Gastroesophageal sphincter (tissue), 4 donors: ENCODE results near the gene PIGA. TPM values are rescaled to one million over a fixed set of nuclear protein-coding genes. Genes with fewer than 3 reads are reported as not detected.
A peak's percentile ranks its signal among the peaks of the same experiment; 100 is the strongest.

Experiments used
- ATAC-seq: fragments of 150-250 bp; one replicate; pipeline ENCODE4 v1.9.1; 2016; ENCODE audit warnings: mild to moderate bottlenecking, moderate library complexity
- H3K27ac ChIP-seq, 4 donors: fragments of 200-600 bp; sonication (generic) in 3 of 4; 1 replicate in 3 of 4; 2 replicates in 1 of 4; pipeline ENCODE4 v1.5.1; 2016 to 2019
- H3K27me3 ChIP-seq: fragments of 200-600 bp; sonication (generic); one replicate; pipeline ENCODE4 v1.5.1; 2019
- H3K36me3 ChIP-seq, 2 donors: fragments of 200-600 bp; sonication (generic); one replicate each; pipeline ENCODE4 v1.5.1; 2019; ENCODE audit warnings: control low read depth in 1 of 2
- H3K4me1 ChIP-seq, 3 donors: fragments of 200-600 bp; sonication (generic); 1 replicate in 2 of 3; 2 replicates in 1 of 3; pipeline ENCODE4 v1.5.1; 2016 to 2019; ENCODE audit warnings: control low read depth in 2 of 3
- H3K4me3 ChIP-seq, 2 donors: fragments of 200-600 bp; sonication (generic); one replicate each; pipeline ENCODE4 v1.5.1; 2019; ENCODE audit warnings: mild to moderate bottlenecking in 1 of 2, moderate library complexity in 1 of 2
- H3K9me3 ChIP-seq, 3 donors: fragments of 200-600 bp; sonication (generic); one replicate each; pipeline ENCODE4 v1.5.1; 2017 to 2019; ENCODE audit warnings: control low read depth in 2 of 3
- CTCF ChIP-seq, 4 experiments: fragments of 200-600 bp in 2 of 4; fragments of 450-650 bp in 2 of 4; sonication (generic) in 1 of 4; IDR thresholded peaks; one replicate each; pipeline ENCODE4 v1.5.1; 2017 to 2019; ENCODE audit warnings: antibody characterized with exemption in 4 of 4, mild to moderate bottlenecking in 2 of 4, moderate library complexity in 2 of 4
- EP300 ChIP-seq: sonication (generic); formaldehyde crosslinking; IDR thresholded peaks from one replicate; pipeline ENCODE4 v1.6.1; 2017; ENCODE audit warnings: antibody characterized with exemption, mild to moderate bottlenecking
- POLR2A ChIP-seq, 2 donors: fragments of 450-650 bp; IDR thresholded peaks; one replicate each; pipeline ENCODE4 v1.6.1; 2017; ENCODE audit warnings: antibody characterized with exemption in 2 of 2, mild to moderate bottlenecking in 2 of 2, moderate library complexity in 1 of 2
- POLR2AphosphoS5 ChIP-seq: sonication (generic); formaldehyde crosslinking; IDR thresholded peaks from one replicate; pipeline ENCODE4 v1.6.1; 2017; ENCODE audit warnings: antibody characterized with exemption
- WGBS, 2 donors: methylation state at CpG; one replicate each; pipeline ENCODE4 v1.1.5; 2018; ENCODE audit warnings: low coverage in 1 of 2; 5-methylcytosine and 5-hydroxymethylcytosine counted together
- total RNA-seq, 4 donors: library from RNA; depleted of rRNA; stranded (reverse); fragments of >200 nt; gene quantifications; one replicate each; pipeline ENCODE4 v1.1.0, GENCODE V29; 2016

PIGA gene
- total RNA-seq, 4 donors from 2014 or later: 5.6 to 10.4 (median 6.6) TPM

DNA sequence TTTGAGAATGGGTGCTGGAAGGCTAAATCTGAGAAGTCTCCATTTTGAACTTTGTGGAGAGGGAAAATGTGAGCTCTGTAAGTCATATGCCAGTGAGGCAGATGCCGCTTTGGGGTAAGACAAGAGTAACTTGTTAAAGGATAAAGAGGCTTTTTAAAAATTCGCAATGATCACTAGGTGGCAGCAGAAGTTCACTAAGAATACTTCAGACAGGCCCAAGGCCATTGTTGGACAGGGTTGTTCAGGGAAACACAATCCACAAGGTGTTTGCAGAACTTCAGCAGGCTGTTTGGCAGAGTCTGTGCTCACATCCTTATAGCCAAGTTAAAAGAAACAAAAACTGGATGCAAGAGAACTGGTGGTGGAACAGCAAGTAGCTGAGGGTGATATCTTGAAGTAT lies 13.7 kb upstream of the PIGA start:
- Histone ChIP-seq H3K4me3 (no peak overlapping the region), H3K27me3 (no peaks in the 10 kb centered on the region), H3K4me1 (no peaks in the 10 kb centered on the region), H3K36me3 (no peaks in the 10 kb centered on the region), H3K9me3 (no peaks in the 10 kb centered on the region), H3K27ac (no peak overlapping the region)
- peak; percentile 9 to 66 (median 50) for TF ChIP-seq CTCF (IDR thresholded peaks at IDR 0.05)
- no peak for TF ChIP-seq EP300
- WGBS, 2 donors: 6 to 14% methylated on average over 2 of the region's 2 CpGs
- peak; percentile 79 for ATAC-seq

DNA sequence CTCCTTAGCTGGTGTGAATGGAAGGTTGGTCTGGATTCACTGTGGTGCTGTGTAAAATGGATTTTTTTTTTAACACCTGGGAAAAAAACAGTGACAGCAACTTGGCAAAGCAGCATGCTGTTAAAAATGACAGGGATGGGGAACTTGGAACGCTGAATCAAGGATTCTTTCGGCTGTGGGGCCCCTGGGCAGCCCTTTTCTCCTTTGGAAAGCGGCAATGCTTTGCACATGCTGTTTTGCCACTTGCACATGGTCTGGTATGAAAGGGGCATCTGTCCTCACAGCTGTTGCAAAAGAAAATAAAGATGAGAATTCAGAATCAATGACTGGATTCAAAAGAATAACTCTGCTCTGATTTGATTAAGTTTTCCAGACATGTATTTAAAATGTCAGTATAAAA lies 10.7 kb upstream of the PIGA start:
- Histone ChIP-seq H3K4me3 (no peak overlapping the region), H3K27ac (no peak overlapping the region), H3K27me3 (no peaks in the 10 kb centered on the region), H3K4me1 (no peaks in the 10 kb centered on the region), H3K9me3 (no peaks in the 10 kb centered on the region), H3K36me3 (no peaks in the 10 kb centered on the region)
- no peak for TF ChIP-seq POLR2AphosphoS5
- no peak for TF ChIP-seq EP300
- no peak for TF ChIP-seq CTCF (IDR thresholded peaks at IDR 0.05)
- TF ChIP-seq POLR2A (IDR thresholded peaks at IDR 0.05): no peak
- ATAC-seq: no peak
- WGBS, 2 donors: 61% methylated on average over 3 of the region's 3 CpGs; no CpG with 5 or more reads in 1 of the 2 donors

DNA sequence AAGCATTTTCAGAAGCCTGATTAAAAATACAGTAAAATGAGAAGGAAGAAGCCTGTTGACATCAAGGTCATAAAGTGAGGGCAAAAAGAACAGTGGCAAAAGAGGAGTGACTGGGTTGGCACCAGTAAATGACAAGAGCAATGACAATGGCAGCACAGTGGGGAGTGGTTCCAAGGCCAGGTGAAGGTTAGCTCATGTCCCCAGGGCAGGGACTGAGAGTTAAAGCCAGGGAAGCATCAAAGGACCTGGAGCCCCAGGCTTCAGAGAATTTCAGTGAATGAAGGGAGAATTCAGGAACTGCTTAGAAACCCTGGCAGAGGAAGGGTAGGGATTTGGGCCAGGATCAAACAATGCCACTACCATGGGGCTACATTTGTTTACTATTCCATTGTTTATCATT lies 8.8 kb upstream of the PIGA start:
- Histone ChIP-seq H3K9me3 (no peaks in the 10 kb centered on the region), H3K36me3 (no peaks in the 10 kb centered on the region), H3K27ac (no peak overlapping the region), H3K27me3 (no peaks in the 10 kb centered on the region), H3K4me3 (no peak overlapping the region), H3K4me1 (no peaks in the 10 kb centered on the region)
- no peak for TF ChIP-seq CTCF (IDR thresholded peaks at IDR 0.05)
- no peak for TF ChIP-seq EP300
- TF ChIP-seq POLR2A (IDR thresholded peaks at IDR 0.05): no peak
- no peak for TF ChIP-seq POLR2AphosphoS5
- ATAC-seq: no peak

GRCh38 chrX:15343075-15343476 lies 7.8 kb upstream of the PIGA start:
- no peak for TF ChIP-seq EP300
- peak; percentile 25 for TF ChIP-seq POLR2AphosphoS5
- H3K9me3 ChIP-seq: no peaks in the 10 kb centered on the region
- H3K27ac ChIP-seq: no peak overlapping the region
- ATAC-seq: peak; percentile 86
- H3K4me3 ChIP-seq: no peak overlapping the region
- H3K27me3 ChIP-seq: no peaks in the 10 kb centered on the region
- WGBS, 2 donors: 42 to 84% methylated on average over 1 to 2 of the region's 5 CpGs
- H3K4me1 ChIP-seq: no peaks in the 10 kb centered on the region
- no peaks in the 10 kb centered on the region for H3K36me3 ChIP-seq

GRCh38 chrX:15340867-15341266 lies 5.5 kb upstream of the PIGA start:
- Histone ChIP-seq H3K9me3 (no peaks in the 10 kb centered on the region), H3K27ac (no peak overlapping the region), H3K4me1 (peaks cover 0 to 6% (median 0%) of the 10 kb centered on the region in 3 donors), H3K36me3 (no peaks in the 10 kb centered on the region), H3K4me3 (no peak overlapping the region), H3K27me3 (no peaks in the 10 kb centered on the region)
- ATAC-seq: no peak
- WGBS, 2 donors: 92% methylated on average over 2 of the region's 2 CpGs; no CpG with 5 or more reads in 1 of the 2 donors
- TF ChIP-seq EP300 (no peak), POLR2A (IDR thresholded peaks at IDR 0.05) (no peak), CTCF (IDR thresholded peaks at IDR 0.05) (no peak), POLR2AphosphoS5 (no peak)
